Measurements from ENCODE around the gene CSF1. TPM values are rescaled to one million over a fixed set of nuclear protein-coding genes. Genes with fewer than 3 reads are reported as not detected.

Gene CSF1
- total RNA-seq, 1 donor, result 53.9 TPM

GRCh38 chr1:109881906-109882287 lies 28.8 kb upstream of the CSF1 start:
- Histone ChIP-seq H3K79me2 (ENCODE audit: insufficient read depth, low read length) (no peaks in the 10 kb centered on the region), H3K27ac (ENCODE audit: low read depth, low read length) (no peak overlapping the region), H3K4me3 (ENCODE audit: insufficient read depth, low read length) (no peak overlapping the region), H3K4me2 (ENCODE audit: insufficient read depth, low read length) (no peak overlapping the region), H2AFZ (ENCODE audit: low read length) (no peak overlapping the region), H4K20me1 (ENCODE audit: insufficient read depth, low read length) (no peaks in the 10 kb centered on the region), H3K36me3 (ENCODE audit: insufficient read depth, low read length) (no peaks in the 10 kb centered on the region), H3K27me3 (ENCODE audit: insufficient read depth, low read length) (no peaks in the 10 kb centered on the region), H3K4me1 (ENCODE audit: insufficient read depth, low read length) (peaks cover 39% of the 10 kb centered on the region), H3K9me3 (ENCODE audit: low read depth, low read length) (no peaks in the 10 kb centered on the region)
- DNase-seq (ENCODE audit: insufficient read length, low spot score, missing footprints), result peak; percentile 41
- TF ChIP-seq CTCF (IDR thresholded peaks at IDR 0.05; ENCODE audit: extremely low read depth, low read depth, low read length), result no peak

- no peak overlapping the region for H3K4me2 ChIP-seq (ENCODE audit: insufficient read depth, low read length)
- H3K4me3 ChIP-seq (ENCODE audit: insufficient read depth, low read length), result no peak overlapping the region
- H3K79me2 ChIP-seq (ENCODE audit: insufficient read depth, low read length), result no peaks in the 10 kb centered on the region
- no peaks in the 10 kb centered on the region for H4K20me1 ChIP-seq (ENCODE audit: insufficient read depth, low read length)
- H3K9me3 ChIP-seq (ENCODE audit: low read depth, low read length), result no peaks in the 10 kb centered on the region
- no peak overlapping the region for H2AFZ ChIP-seq (ENCODE audit: low read length)
- H3K27ac ChIP-seq (ENCODE audit: low read depth, low read length), result no peak overlapping the region
- no peak for TF ChIP-seq CTCF (IDR thresholded peaks at IDR 0.05; ENCODE audit: extremely low read depth, low read depth, low read length)
- no peaks in the 10 kb centered on the region for H3K27me3 ChIP-seq (ENCODE audit: insufficient read depth, low read length)
- no peaks in the 10 kb centered on the region for H3K36me3 ChIP-seq (ENCODE audit: insufficient read depth, low read length)
- peaks cover 34% of the 10 kb centered on the region for H3K4me1 ChIP-seq (ENCODE audit: insufficient read depth, low read length)
- DNase-seq (ENCODE audit: insufficient read length, low spot score, missing footprints), result no peak
These were observed 28.1 kb upstream of the CSF1 start for GRCh38 chr1:109882288-109883245.

- peak overlapping the region; percentile 49 for H2AFZ ChIP-seq (ENCODE audit: low read length)
These were observed 27.2 kb upstream of the CSF1 start for GRCh38 chr1:109883248-109883955.

More at GRCh38 chr1:109883248-109883955, 27.2 kb upstream of the CSF1 start:
- no peaks in the 10 kb centered on the region for H3K9me3 ChIP-seq (ENCODE audit: low read depth, low read length)
- no peak for DNase-seq (ENCODE audit: insufficient read length, low spot score, missing footprints)
- H3K4me3 ChIP-seq (ENCODE audit: insufficient read depth, low read length), result no peak overlapping the region
- peaks cover 26% of the 10 kb centered on the region for H3K4me1 ChIP-seq (ENCODE audit: insufficient read depth, low read length)
- H3K27ac ChIP-seq (ENCODE audit: low read depth, low read length), result no peak overlapping the region
- no peak overlapping the region for H3K4me2 ChIP-seq (ENCODE audit: insufficient read depth, low read length)
- no peaks in the 10 kb centered on the region for H3K36me3 ChIP-seq (ENCODE audit: insufficient read depth, low read length)
- H4K20me1 ChIP-seq (ENCODE audit: insufficient read depth, low read length), result no peaks in the 10 kb centered on the region
- no peak for TF ChIP-seq CTCF (IDR thresholded peaks at IDR 0.05; ENCODE audit: extremely low read depth, low read depth, low read length)
- no peaks in the 10 kb centered on the region for H3K79me2 ChIP-seq (ENCODE audit: insufficient read depth, low read length)
- no peaks in the 10 kb centered on the region for H3K27me3 ChIP-seq (ENCODE audit: insufficient read depth, low read length)

Data from osteoblast (primary cell).